HepG2 (cell line): Measurements from ENCODE around the gene FBXO33.

Experiments used
- CTCF ChIP-seq: sonication (generic); formaldehyde crosslinking; IDR thresholded peaks from 2 replicates; pipeline ENCODE4 v1.5.0; 2020; ENCODE audit warnings: mild to moderate bottlenecking, missing genetic modification reagents, moderate library complexity
- KDM1A ChIP-seq: IDR thresholded peaks from 2 replicates; pipeline ENCODE4 v1.6.1; 2016; ENCODE audit warnings: missing compliant biosample characterization
- PATZ1 ChIP-seq: sonication (generic); formaldehyde crosslinking; IDR thresholded peaks from 2 replicates; pipeline ENCODE4 v1.4.0; 2020; ENCODE audit warnings: missing genetic modification reagents
- POLR2A ChIP-seq, 2 experiments: IDR thresholded peaks; 2 replicates each; pipeline ENCODE4 v1.6.1; 2011; ENCODE audit warnings: low read depth in 2 of 2, low read length in 2 of 2, mild to moderate bottlenecking in 1 of 2, moderate library complexity in 1 of 2; ENCODE audit not compliant: insufficient read depth in 1 of 2
- POLR2AphosphoS5 ChIP-seq: IDR thresholded peaks from 2 replicates; pipeline ENCODE4 v1.6.1; 2012; ENCODE audit warnings: low read depth, low read length
- SNAI1 ChIP-seq: sonication (generic); formaldehyde crosslinking; IDR thresholded peaks from 2 replicates; pipeline ENCODE4 v1.5.0; 2020; ENCODE audit warnings: mild to moderate bottlenecking, missing genetic modification reagents, borderline replicate concordance
- SP1 ChIP-seq, 2 experiments: fragments of 450-650 bp in 1 of 2; sonication (generic) in 1 of 2; formaldehyde crosslinking in 1 of 2; IDR thresholded peaks; 2 replicates each; pipeline versions ENCODE4 v1.4.0 to v1.6.1; 2016 to 2020; ENCODE audit warnings: missing genetic modification reagents in 1 of 2
- ZBTB26 ChIP-seq: IDR thresholded peaks from 2 replicates; pipeline ENCODE4 v1.6.1; 2016; ENCODE audit warnings: missing compliant biosample characterization, missing genetic modification reagents, borderline replicate concordance
- ZNF280B ChIP-seq: sonication (generic); formaldehyde crosslinking; IDR thresholded peaks from 2 replicates; pipeline ENCODE4 v1.5.0; 2020; ENCODE audit warnings: missing genetic modification reagents, mild to moderate bottlenecking, borderline replicate concordance

GRCh38 chr14:39398382-39398781 lies 33.9 kb downstream of the FBXO33 start:
- TF ChIP-seq POLR2AphosphoS5 (no peak), CTCF (CRISPR knock-in tag) (no peak), KDM1A (CRISPR knock-in tag) (no peak), POLR2A (IDR thresholded peaks at IDR 0.05; ENCODE audit: insufficient read depth in 1 of 2, low read depth in 2 of 2, low read length in 2 of 2) (no peak), PATZ1 (no peak), SP1 (IDR thresholded peaks at IDR 0.05) (no peak), SP1 (CRISPR knock-in tag; IDR thresholded peaks at IDR 0.05) (no peak), ZBTB26 (no peak), ZNF280B (no peak), SNAI1 (CRISPR knock-in tag) (no peak)
